ENCODE results near the gene DGKB.

Gene DGKB

GRCh38 chr7:14628516-14628915 lies 274.0 kb downstream of the DGKB start:
- TF ChIP-seq CTCF (IDR thresholded peaks at IDR 0.05; ENCODE audit: poor library complexity, severe bottlenecking) = no peak
- DNase-seq (ENCODE audit: low spot score) = no peak
- no peak overlapping the region for H3K27ac ChIP-seq (ENCODE audit: poor library complexity, severe bottlenecking)
- H3K4me3 ChIP-seq (ENCODE audit: severe bottlenecking) = no peak overlapping the region
- H3K9me3 ChIP-seq (ENCODE audit: severe bottlenecking) = no peaks in the 10 kb centered on the region
- no peak for ATAC-seq (ENCODE audit: low read depth)
- H3K27me3 ChIP-seq (ENCODE audit: insufficient read depth, poor library complexity, severe bottlenecking) = no peaks in the 10 kb centered on the region
- no peaks in the 10 kb centered on the region for H3K36me3 ChIP-seq (ENCODE audit: low read depth)
- no peaks in the 10 kb centered on the region for H3K4me1 ChIP-seq (ENCODE audit: insufficient read depth, poor library complexity, severe bottlenecking)

GRCh38 chr7:14626076-14626475 lies 276.5 kb downstream of the DGKB start:
- Histone ChIP-seq H3K36me3 (ENCODE audit: low read depth) (no peaks in the 10 kb centered on the region), H3K9me3 (ENCODE audit: severe bottlenecking) (no peaks in the 10 kb centered on the region), H3K4me1 (ENCODE audit: insufficient read depth, poor library complexity, severe bottlenecking) (no peaks in the 10 kb centered on the region), H3K27me3 (ENCODE audit: insufficient read depth, poor library complexity, severe bottlenecking) (no peaks in the 10 kb centered on the region), H3K4me3 (ENCODE audit: severe bottlenecking) (no peak overlapping the region), H3K27ac (ENCODE audit: poor library complexity, severe bottlenecking) (no peak overlapping the region)
- DNase-seq (ENCODE audit: low spot score) = no peak
- no peak for TF ChIP-seq CTCF (IDR thresholded peaks at IDR 0.05; ENCODE audit: poor library complexity, severe bottlenecking)
- no peak for ATAC-seq (ENCODE audit: low read depth)

GRCh38 chr7:14622559-14622958 lies 280.0 kb downstream of the DGKB start:
- no peak for ATAC-seq (ENCODE audit: low read depth)
- Histone ChIP-seq H3K4me3 (ENCODE audit: severe bottlenecking) (no peak overlapping the region), H3K4me1 (ENCODE audit: insufficient read depth, poor library complexity, severe bottlenecking) (no peaks in the 10 kb centered on the region), H3K36me3 (ENCODE audit: low read depth) (no peaks in the 10 kb centered on the region), H3K27ac (ENCODE audit: poor library complexity, severe bottlenecking) (no peak overlapping the region), H3K27me3 (ENCODE audit: insufficient read depth, poor library complexity, severe bottlenecking) (no peaks in the 10 kb centered on the region), H3K9me3 (ENCODE audit: severe bottlenecking) (no peaks in the 10 kb centered on the region)
- DNase-seq (ENCODE audit: low spot score) = no peak
- no peak for TF ChIP-seq CTCF (IDR thresholded peaks at IDR 0.05; ENCODE audit: poor library complexity, severe bottlenecking)

- no peaks in the 10 kb centered on the region for H3K36me3 ChIP-seq (ENCODE audit: low read depth)
- H3K27ac ChIP-seq (ENCODE audit: poor library complexity, severe bottlenecking) = no peak overlapping the region
- no peak overlapping the region for H3K4me3 ChIP-seq (ENCODE audit: severe bottlenecking)
- H3K9me3 ChIP-seq (ENCODE audit: severe bottlenecking) = no peaks in the 10 kb centered on the region
- TF ChIP-seq CTCF (IDR thresholded peaks at IDR 0.05; ENCODE audit: poor library complexity, severe bottlenecking) = no peak
- no peaks in the 10 kb centered on the region for H3K4me1 ChIP-seq (ENCODE audit: insufficient read depth, poor library complexity, severe bottlenecking)
- no peak for DNase-seq (ENCODE audit: low spot score)
- no peak for ATAC-seq (ENCODE audit: low read depth)
- peaks cover 3% of the 10 kb centered on the region for H3K27me3 ChIP-seq (ENCODE audit: insufficient read depth, poor library complexity, severe bottlenecking)
Observed at GRCh38 chr7:14606101-14606500, 296.4 kb downstream of the DGKB start.

- no peak for TF ChIP-seq CTCF (IDR thresholded peaks at IDR 0.05; ENCODE audit: poor library complexity, severe bottlenecking)
- H3K27me3 ChIP-seq (ENCODE audit: insufficient read depth, poor library complexity, severe bottlenecking) = peaks cover 3% of the 10 kb centered on the region
- H3K9me3 ChIP-seq (ENCODE audit: severe bottlenecking) = no peaks in the 10 kb centered on the region
- no peak for DNase-seq (ENCODE audit: low spot score)
- H3K36me3 ChIP-seq (ENCODE audit: low read depth) = no peaks in the 10 kb centered on the region
- no peaks in the 10 kb centered on the region for H3K4me1 ChIP-seq (ENCODE audit: insufficient read depth, poor library complexity, severe bottlenecking)
- no peak overlapping the region for H3K4me3 ChIP-seq (ENCODE audit: severe bottlenecking)
- peak; percentile 54 for ATAC-seq (ENCODE audit: low read depth)
- H3K27ac ChIP-seq (ENCODE audit: poor library complexity, severe bottlenecking) = no peak overlapping the region
Observed at GRCh38 chr7:14604606-14605005, 297.9 kb downstream of the DGKB start.

Data from RWPE2 (cell line).